GM18858 (cell line): Measurements from ENCODE around the gene SUN5.
"Not testable (repeated sequence)": the region's sequence is repeated elsewhere in the genome, so short reads cannot be mapped to it uniquely, and the experiment has no call there.

Source experiments
- ATAC-seq: cut with Tn5 transposase; IDR thresholded peaks from one replicate; pipeline ENCODE4 v1.9.1; 2021; ENCODE audit not compliant: unreplicated experiment

The SUN5 gene

DNA sequence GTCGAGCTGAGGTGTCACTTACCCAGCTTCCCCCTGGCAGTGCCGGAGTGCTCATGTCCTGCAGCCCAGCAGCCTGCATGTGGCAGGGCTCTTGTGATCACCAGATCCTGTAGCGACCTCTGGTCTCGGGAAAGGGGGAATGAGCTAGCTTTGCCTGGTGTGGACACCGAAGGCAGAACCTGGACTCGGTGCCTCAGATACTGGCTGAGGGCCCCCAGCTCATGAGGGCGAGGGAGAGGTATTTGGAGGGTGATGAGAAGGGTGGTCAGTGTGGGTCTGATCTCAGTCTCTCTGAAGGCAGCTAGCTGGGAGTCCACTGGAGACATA is 26.3 kb downstream of the SUN5 start:
- no peak for ATAC-seq

- ATAC-seq, result no peak
Observed at GRCh38 chr20:32977281-32978008, 26.8 kb downstream of the SUN5 start.

DNA sequence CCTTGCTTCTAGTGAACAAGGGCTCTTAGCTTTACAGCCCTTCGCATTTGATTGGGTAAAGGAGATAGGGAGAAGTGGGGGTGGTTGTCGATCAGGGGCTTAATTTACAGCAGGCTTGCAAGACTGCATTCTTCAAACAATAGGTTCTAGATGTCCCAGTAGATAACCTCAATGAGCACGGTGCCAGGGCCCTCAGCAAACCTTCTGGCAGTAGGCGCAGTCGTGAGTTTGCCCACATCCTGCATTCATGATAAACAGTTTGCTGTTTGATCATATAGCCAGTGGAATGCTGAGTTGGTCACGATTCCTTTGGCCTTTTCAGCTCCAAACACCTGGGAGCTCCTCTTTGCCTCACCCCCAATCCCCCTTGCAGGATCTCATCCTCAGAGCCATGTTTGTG is 27.5 kb downstream of the SUN5 start:
- ATAC-seq, result no peak

DNA sequence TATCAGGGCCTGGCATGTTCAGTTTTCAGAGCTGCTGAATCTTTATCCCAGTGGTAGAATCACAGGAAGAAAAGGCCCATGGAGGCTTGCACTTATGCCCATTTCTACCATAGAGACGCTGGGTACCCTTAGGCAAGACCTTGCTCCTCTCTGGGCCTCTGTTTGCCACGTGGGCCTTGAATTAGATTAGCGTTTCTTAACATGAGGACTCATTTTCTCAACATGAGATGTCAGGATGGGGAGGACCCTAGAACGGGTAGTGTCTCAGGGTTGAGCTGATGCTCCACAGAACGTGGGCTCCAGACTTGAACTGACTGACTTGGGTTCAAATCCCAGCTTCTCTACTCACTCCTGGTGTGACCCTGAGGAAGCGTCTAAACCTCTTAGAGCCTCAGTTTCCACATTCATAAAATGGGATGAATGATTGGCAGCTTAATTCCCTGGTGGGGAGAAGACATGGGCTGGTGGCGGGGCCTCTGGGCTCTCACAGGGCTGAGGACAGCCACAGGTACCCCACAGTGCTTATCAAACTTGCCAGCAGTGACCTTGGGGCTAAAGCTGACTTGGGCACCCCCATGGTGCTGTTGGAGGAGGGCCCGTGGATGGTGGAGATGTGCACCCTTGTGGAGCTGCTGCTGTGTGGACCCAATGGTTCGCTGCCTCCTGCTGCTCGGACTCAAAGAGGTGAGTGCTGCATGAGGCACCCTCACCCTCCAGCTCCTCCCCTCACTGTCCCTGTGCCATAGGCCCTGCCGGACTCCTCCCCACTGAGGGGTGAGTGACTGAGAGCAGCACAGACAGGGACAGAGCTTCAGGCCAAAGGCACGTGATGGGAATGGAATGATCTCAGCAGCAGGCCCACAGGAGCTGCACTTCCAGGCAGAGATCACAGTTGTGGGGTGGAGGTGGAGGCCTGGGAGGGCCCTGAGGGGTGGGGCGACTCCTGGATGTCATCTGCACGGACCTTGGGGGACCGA is 28.2 kb downstream of the SUN5 start:
- ATAC-seq, result no peak

GRCh38 chr20:32975121-32975520 is 29.1 kb downstream of the SUN5 start:
- ATAC-seq, result not testable (repeated sequence)

- ATAC-seq, result not testable (repeated sequence)
Observed at GRCh38 chr20:32974204-32975064, 29.8 kb downstream of the SUN5 start.

GRCh38 chr20:32973077-32973717 is 31.0 kb downstream of the SUN5 start:
- no peak for ATAC-seq

DNA sequence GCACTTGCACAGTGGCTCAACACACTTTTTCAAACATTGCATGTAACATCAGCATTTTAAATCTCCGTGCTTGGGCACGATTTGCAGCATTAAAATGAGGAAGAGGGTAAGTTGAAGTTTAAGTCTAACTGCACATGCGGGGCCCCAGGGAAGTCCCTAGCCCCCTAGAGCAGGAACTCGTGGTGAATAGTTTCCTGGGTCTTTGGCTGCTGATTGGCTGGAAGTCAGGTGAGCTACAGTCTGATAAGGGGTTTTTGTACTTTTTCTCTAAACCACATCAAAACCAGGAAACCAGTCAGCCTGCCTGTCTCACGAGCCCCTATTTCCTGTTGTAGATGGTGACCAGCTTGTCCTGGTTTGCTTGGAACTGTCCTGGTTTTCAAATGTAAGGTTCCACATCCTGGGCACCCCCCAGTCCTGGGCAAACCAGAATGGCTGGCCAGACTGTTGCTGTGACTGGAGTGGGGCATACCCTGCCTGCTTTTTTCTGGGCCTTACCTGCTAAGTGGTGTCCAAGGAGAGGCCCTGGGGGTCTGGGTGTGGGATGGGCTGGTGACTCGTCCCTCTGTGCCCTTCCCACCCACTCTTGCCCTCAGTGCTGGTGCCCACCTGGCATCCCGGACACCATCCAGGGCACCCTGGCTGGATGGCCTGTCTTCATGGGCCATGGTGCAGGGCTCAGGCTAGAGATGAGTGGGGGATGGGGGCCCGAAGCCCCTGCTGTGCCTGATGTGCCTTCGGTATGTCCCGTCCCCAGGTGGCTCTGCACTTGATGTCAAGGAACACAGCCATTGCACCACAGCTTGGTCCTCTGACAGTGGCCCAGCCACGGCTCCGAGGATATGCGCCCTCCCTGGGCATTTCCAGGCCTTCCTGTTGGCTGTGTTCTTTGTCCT is 31.8 kb downstream of the SUN5 start:
- peak; percentile 76 for ATAC-seq

- peak; percentile 15 for ATAC-seq
Observed at GRCh38 chr20:32971703-32972161, 32.5 kb downstream of the SUN5 start.

GRCh38 chr20:32970973-32971300 is 33.3 kb downstream of the SUN5 start:
- ATAC-seq, result no peak

GRCh38 chr20:32970115-32970972 is 33.9 kb downstream of the SUN5 start:
- ATAC-seq, result no peak

- no peak for ATAC-seq
Observed at GRCh38 chr20:32969356-32970114, 34.7 kb downstream of the SUN5 start.

DNA sequence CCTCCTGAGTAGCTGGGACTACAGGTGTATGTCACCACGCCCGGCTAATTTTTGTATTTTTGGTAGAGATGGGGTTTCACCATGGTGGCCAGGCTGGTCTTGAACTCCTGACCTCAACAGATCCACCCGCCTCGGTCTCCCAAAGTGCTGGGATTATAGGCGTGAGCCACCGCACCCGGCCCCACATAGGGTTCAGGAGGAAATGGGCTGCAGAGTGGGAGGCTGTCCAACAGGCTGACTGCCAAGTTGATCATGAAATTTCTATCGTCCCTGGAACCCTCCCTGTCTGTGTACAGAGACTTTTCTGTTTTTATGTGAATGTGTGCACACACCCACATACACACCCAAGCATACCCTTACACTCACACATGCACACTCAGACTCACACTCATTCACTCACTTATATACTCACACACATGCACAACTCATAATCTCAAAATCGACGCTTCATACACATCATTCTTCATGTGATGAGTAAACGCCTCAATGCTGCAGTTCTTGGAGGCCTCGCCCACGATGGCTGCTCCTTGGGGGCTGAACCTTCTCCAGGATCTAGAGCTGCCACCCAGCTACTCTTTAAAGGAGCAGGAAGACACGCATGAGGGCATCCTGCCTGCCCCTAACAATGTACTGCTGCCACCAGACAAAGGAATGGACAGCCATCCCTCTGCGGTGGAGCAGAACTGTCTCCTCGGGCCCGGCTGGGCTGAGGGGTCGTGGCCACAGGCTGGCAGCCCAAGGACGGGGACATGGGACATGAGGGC is 35.6 kb downstream of the SUN5 start:
- no peak for ATAC-seq

DNA sequence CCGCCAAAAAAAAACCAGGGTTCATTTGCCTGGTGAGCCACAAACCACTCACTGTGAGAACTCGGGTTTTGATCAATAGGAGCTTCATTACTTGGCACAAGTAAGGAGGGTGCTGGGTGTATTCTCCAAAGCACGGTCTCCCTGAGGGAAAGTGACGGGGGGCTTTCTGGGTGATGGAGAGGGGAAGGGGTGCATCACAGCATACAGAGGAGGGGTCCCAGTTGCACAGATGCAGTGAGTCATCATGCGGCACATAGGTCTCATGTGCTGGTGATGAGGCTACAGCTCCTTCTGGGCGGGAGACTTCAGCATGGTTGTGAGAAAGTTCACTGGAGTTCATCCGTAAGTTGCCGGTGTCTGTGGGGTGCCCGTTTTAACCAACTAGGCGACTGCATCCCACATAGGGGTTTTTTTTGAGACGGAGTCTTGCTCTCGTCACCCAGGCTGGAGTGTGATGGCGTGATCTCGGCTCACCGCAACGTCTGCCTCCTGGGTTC is 36.2 kb downstream of the SUN5 start:
- no peak for ATAC-seq

DNA sequence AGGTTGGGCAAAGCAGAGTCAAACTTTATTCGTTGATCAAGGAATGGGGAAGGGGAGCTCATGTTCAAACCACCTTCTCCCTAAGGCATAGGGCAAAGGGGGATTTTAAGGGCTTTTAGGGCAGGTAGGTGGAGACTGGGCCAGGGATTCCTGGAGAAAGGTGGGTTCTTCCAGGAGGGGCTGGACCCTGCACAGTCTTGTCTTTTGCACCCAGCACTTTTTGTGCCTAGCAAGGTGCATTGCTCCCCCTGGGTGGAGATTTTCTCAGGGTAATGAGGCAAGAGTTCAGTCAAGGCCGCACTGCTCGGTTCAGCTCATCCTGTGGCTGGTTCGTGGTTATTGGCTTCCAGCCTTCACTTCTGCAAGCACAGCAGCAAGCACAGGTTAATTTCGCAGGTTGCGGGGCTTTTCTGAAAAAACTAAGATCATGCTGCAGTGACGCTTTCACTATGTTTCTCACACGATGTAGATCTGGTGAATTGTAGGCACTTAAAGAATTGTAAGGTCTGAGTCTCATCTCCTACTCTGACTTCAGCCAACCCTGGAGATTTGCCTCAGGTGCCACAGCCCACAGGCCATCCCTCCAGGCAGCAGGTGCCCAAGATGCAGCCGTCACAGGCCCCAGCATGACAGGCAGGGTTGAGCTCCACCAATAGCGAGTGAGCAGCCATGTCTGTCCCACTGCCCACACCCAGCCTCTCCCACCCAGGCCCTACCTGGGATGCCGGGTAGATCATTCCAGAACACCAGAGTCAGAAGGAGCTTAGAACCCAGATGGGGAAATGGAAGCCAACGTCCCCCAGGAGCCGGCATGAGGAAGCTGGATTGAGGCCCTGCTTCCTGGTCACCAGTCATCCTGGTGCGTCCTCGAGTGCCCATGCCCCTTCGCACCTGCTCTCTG is 37.1 kb downstream of the SUN5 start:
- no peak for ATAC-seq

DNA sequence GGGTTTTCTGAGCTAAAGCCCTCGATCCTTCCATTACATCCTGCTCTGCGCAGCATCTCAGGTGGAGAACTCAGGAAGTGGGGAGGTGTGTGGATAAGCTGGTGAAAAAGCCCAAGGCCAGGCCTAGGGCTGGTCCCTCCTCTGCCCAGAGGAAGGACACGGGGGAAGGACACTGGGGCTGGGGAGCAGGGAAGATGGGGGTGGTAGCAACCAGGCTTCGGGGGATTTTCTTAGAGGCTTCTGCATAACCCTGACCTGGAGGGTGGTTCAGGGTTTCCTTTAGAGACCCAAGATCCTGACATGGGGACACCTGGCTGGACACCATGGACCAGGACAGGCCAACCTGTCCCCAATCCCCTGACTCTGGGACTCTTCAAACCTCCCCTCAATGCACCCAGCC is 37.9 kb downstream of the SUN5 start:
- ATAC-seq, result no peak
